Anterior cingulate cortex (tissue), 58 donors: Measurements from ENCODE around the gene REM1.

Experiments
- DNase-seq, 58 donors: peaks; one replicate each; lab custom pipeline; 2025; lab: John Stamatoyannopoulos, UW

Gene REM1

GRCh38 chr20:31484001-31484400, 8.9 kb downstream of the REM1 start:
- DNase-seq, result no peak

- DNase-seq, result no peak
Observed at GRCh38 chr20:31485450-31486339, 10.6 kb downstream of the REM1 start.

- DNase-seq, result no peak
Observed at GRCh38 chr20:31488115-31488514, 13.0 kb downstream of the REM1 start.

- no peak for DNase-seq
Observed at GRCh38 chr20:31489152-31489551, 14.1 kb downstream of the REM1 start.

GRCh38 chr20:31490752-31491151, 15.7 kb downstream of the REM1 start:
- DNase-seq, result no peak

GRCh38 chr20:31494131-31494530, 19.0 kb downstream of the REM1 start:
- DNase-seq, result no peak

GRCh38 chr20:31496761-31497295, 21.7 kb downstream of the REM1 start:
- peak in 2 of 58 donors; percentile 1 to 5 for DNase-seq

GRCh38 chr20:31497838-31498540, 22.9 kb downstream of the REM1 start:
- DNase-seq, result no peak

GRCh38 chr20:31500527-31500926, 25.4 kb downstream of the REM1 start:
- no peak for DNase-seq

- peak in 54 of 58 donors; percentile 2 to 81 (median 50) for DNase-seq
Observed at GRCh38 chr20:31502884-31503673, 28.0 kb downstream of the REM1 start.

GRCh38 chr20:31505903-31506302, 30.8 kb downstream of the REM1 start:
- DNase-seq, result no peak

GRCh38 chr20:31508517-31509244, 33.6 kb downstream of the REM1 start:
- no peak for DNase-seq

GRCh38 chr20:31514154-31515071, 39.3 kb downstream of the REM1 start, which contains the start of gene HM13:
HM13 (plus strand) TSS chr20:31514442; CDS start chr20:31514552, 110 bp downstream.
- peak; percentile 27 to 91 (median 85) for DNase-seq

GRCh38 chr20:31515072-31515774, 40.1 kb downstream of the REM1 start:
- DNase-seq, result no peak

- DNase-seq, result no peak
Observed at GRCh38 chr20:31515775-31516107, 40.7 kb downstream of the REM1 start.

GRCh38 chr20:31516166-31516565, 41.1 kb downstream of the REM1 start:
- no peak for DNase-seq

GRCh38 chr20:31516651-31517050, 41.6 kb downstream of the REM1 start:
- DNase-seq, result no peak

GRCh38 chr20:31517373-31517772, 42.3 kb downstream of the REM1 start:
- DNase-seq, result no peak
